HG02798 (cell line): ENCODE measurements around the gene WASF3.

Experiments used
- ATAC-seq: cut with Tn5 transposase; IDR thresholded peaks from one replicate; pipeline ENCODE4 v1.9.1; 2021; ENCODE audit warnings: mild to moderate bottlenecking; ENCODE audit not compliant: unreplicated experiment, poor library complexity

WASF3 gene

DNA sequence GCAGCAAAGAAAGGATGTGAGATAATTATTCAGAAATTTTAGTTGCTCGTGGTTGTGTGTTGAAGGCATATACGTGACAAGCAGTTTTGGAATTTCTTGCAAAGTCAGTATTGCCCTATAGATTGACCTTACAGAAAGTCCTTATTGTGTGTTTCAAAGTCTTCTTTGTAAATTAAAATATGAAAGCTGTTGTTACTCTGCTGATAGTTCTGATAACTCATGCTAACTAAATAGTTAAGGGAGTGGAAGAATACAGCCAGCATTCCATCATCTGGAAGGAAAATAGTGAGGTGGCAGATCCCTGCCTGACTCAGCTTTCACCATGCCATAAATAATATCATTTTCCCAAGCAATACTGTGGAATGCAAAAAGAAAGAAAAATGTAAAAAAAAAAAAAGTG lies 27.2 kb downstream of the WASF3 start:
- ATAC-seq = no peak

DNA sequence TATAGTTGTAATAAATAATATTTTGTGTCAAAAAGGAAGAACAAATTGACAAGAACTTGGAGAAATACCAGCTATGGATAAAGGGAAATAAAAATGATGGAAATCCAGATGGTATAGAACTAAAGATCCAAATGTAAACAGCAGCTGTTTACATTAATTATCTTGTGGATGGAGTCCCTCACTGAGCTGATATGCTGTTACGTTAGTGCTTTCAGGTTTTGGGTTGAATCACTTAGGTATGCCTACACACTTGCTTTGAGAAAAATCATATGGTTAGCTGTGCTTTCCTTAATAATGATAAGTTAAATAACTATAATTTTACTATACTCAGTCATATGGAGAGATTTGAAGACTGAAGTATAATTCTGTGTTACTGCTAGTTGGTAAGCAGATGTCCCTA lies 27.7 kb downstream of the WASF3 start:
- ATAC-seq = no peak

DNA sequence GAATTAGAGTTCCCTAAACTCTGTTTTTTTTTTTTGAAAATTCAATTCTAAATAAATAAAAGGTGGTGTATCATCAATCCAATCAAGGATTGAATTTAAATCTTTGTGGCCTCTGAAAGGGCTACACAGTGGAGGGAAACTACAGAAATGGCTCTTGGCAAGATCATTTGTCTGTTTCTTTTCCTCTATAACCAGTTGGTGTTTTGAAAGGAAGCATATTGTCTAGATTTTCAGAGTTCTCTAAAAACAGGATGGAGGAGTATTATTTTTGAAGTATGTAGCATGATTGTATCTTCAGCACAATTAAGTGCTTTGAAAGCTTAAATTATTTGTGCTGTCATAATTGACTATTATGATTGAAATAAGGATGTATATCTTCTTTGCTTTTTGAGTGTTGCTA lies 29.8 kb downstream of the WASF3 start:
- ATAC-seq = no peak

DNA sequence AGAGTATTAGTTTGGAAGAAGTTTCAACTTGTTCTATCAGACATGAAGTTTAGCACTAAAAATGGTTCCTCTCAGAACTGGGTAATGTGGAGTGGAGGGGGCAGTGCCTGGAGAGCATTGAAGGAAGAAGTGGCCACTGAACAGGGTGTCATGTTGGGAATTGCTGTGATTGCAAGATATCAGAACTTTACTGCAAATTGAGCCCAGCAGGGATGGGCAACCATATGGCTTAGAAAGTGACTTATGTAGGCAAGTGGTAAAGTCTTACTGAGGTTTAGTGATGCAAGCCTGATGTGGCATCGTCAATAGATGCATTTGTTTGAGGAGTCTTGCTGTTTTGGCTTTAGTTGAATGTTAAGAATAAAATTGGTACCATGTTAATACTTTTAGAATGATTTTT lies 31.7 kb downstream of the WASF3 start:
- no peak for ATAC-seq

DNA sequence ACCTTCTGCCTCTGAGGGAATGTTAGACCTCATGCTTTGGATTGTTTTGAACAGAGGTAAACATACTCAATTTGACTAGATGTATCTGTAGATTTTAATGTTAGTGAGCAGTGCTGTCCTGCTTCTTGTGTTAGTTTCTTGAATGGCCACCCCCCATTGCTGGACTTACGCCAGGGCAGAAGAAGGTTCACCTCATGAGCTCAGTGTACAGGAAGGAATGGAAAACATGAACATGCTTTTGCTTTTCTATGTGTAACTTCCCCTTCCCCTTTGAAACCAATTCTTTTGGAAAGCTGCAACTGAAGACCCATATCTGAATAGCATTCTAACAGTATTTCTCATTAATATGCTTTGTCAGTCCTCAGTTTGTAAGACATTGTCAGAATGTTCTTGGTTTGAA lies 32.3 kb downstream of the WASF3 start:
- no peak for ATAC-seq

DNA sequence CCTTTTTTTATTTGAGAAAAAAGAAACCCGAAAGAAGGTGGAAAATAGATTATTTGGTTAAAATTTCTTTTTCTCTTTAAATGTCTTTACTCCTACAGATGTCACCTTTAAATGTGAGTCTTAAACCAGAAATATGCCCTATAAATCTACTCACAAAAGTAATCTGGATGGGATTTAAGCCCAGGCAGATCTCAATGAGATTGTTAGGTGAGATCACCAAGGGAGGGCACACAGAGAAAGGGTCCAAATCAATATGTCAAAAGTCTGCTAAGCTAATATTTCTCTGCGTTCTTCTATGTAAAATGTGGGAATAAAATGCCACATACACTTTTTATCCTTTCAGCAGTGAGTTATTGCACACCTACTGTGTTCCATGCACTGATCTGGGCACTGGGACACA lies 32.9 kb downstream of the WASF3 start:
- no peak for ATAC-seq

DNA sequence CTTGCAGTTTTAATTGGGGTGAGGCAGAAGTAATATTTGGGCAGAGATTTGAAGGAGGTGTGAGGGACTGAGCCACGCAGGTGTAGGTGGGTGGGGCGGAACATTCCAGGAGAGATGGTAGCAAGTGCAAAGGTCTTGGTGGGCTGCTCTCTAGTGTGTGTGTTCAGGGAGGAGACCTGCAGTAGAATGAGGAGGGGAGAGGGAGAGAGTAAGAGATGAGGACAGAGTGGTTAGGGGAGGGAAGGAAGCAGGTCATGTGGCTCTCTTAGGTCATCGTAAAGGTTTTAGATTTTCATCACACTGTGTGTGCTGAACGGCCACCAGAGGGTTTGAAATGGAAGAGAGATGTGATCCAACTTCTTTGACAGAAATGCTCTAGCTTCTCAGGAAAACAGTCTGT lies 33.5 kb downstream of the WASF3 start:
- no peak for ATAC-seq

DNA sequence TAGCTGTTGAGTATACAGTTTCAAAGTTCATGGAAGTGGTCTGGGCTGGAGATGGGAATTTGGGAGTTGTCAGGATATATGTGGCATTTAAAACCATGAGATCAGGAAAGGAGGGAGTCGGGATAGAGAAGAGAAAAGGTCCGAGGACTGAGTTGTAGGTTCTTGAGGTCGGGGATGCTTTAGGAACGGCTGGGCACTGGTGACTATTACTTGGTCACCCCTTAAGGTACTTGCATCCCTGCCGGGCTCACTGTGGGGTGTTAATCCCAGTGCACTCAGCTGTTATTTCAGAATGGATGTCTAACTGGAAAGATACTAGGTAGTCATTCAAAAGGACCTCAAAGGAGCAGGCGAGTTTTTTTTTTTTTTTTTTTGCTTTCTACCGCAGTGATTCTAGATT lies 34.2 kb downstream of the WASF3 start:
- ATAC-seq = no peak

DNA sequence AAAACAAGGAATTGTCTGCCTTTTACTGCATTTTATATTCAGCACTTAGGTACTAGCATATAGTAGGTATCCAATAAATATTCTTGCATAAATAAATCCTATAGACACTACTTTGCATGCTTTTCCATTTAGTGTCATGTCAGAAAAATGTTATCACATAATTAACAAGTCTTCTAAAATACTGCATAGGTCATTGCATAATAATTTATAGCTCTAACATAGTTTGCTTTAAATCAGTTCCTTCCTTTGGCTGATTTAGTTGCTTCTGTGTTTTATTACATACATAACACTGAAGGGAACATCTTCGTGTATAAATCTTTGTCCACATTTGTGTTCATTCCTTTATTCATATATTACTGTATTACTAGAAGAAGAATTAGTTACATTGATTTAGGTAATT lies 36.2 kb downstream of the WASF3 start:
- ATAC-seq = no peak

DNA sequence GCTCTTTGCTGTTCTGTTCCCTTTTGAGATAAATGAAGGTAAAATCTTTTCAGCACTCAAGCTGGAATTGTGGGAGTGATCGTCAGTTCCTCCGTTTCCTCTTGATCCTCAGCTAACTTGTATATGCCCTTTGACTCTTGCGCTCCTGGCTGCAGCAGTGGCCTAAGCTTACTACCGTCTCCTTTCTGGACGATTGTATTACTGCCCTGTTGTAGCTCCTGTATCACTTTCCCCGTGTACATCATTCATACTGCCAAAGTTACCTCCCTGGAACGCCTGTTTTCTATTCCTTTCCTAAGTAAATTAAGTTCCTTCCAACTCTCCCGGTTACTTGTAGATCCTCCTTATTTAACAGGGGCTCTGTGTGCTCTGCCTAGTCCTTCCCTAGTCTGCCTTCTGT lies 36.9 kb downstream of the WASF3 start:
- ATAC-seq = no peak

DNA sequence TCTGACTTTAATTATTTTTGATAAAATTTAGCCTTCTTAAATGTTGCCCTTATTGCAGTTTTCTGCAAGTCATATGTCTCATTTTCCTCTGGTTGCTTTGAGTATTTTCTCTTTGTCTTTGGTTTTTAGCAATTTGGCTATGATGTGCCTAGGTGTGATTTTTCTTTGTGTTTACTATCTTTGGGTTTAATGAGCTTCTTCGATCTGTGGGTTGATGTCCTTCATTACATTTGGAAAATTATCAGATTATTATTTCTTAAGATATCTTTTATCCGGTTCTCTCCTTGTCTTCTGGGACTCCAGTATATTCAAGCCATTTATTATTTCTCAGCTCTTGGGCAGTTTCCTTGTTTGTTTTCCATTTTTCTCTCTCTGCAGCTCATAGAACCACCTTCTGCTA lies 39.0 kb downstream of the WASF3 start:
- no peak for ATAC-seq

DNA sequence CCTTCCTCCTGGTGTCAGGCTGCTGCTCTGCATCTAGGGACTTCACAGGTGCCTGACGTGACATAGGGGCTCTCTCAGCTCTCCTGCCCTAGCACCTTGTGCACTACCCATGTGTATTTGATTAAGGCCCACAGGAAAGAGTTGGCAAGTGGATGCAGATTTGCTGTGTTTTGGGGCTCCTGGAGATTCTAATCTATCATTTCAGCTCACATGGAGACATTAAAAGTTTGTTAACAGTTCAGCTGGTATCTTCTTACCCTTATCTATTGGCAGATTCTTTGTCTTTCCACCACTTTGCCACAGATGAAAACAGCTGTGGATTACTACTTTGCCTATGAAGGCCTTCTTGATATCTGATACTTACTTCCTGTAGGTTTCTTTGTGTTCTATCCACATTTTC lies 41.9 kb downstream of the WASF3 start:
- no peak for ATAC-seq

DNA sequence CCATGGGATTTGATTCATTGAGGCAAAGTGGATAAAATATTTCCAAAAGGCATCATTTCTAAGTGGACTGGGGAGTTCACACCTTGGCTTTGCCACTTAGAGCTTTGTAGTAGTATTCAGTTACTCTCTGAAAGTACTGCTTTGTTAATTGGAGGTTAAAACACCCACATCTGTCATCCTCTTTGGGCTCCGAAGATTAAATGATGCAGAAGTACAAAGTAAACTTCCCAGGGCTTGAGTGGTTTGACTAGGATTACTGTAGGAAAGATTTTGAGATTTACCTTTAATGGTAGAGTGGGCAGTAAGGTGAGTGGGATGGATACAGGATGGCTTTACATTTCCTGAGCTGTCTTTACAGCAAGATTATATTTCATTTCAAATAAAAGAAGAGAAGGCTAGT lies 42.4 kb downstream of the WASF3 start:
- ATAC-seq = no peak

DNA sequence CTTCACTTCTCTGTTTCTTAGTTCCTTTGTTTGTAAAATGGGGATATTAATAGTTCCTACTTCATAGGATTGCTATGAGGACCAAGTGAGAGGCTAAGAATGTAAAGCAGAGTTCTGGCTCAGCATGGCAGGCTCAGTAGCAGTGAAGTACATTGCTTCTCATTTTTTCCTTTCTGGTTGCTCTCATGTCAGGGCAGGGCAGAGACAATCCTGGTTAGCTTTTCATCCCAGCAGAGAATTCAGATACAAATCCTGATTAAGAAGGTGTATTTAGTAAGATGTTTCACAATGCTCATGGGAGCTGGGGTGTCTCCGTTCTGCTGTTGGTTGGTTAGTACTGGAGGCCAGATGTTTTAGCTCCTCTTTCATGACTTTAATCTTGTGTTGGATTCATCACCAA lies 42.9 kb downstream of the WASF3 start:
- no peak for ATAC-seq

DNA sequence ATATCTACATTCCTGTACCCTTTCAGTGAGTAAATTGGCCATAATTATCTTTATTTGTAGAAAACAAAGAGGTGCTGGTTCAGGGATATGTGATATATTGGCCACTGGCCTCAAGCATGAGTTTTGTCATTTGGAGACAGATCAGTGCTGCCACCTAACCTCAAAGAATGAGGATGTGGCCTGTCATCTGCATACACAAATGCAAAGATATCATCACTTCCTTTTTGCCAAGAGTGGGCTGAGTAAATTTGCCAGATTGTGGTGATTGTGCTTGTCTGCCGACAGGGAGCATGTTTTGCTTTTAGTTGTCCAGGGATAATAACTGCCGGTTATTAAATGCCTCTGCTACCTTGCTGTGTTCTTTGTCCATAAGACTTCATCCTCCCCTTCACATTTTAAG lies 44.2 kb downstream of the WASF3 start:
- ATAC-seq = no peak

DNA sequence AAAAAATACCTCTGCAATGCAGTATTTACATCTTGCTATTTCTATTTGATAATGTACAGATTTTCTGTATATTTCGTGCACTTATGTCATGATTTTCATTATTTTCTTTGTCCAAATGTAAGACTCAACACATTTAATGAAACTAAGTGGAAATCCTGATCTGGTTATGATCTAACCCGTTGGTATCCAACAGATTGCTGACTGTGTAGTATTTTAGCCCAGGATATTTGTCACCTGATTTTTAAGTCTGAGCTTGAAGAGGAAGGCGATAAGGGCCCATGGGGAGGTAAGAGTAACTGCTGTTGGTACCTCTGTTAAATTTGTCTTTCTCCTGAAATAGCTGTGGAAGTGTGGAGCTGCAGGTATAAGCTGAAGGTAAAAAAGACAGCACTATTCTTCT lies 45.3 kb downstream of the WASF3 start:
- no peak for ATAC-seq

DNA sequence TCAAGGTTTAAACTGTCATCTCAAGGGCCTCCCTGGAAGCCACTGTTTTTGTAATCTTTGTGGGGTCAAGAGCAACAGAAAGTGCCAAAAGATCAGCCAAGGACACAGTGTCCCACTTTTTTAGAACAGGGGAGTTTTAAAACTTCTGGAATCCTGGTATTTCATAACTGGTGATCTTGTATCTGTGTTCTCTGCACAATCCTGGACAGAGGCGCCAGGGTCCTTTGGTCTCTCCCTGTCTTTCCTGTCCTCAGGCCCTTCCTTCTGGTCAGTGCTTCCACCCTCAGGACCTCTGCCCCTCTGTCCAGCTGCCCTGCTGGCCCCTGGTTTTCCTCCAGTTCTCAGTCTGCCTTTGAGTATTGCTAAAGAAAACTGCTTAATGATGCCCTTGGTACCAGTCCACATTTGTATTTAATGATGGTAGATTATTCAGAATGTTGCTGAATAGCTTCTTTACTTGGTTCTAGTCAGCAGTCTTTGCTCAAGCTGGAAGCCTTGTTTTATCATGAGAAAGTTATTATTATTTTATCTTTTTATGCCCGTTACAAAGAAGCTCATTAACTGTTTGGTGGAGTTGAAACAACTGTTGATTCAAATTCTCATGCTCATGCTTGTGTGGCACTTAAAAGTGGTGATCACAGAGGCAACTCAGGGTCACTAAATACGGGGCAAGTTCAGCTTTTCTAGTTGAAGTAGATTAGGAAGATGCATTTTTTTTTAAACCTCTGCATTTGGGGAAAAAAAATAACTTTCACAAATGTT lies 47.5 kb downstream of the WASF3 start:
- no peak for ATAC-seq

DNA sequence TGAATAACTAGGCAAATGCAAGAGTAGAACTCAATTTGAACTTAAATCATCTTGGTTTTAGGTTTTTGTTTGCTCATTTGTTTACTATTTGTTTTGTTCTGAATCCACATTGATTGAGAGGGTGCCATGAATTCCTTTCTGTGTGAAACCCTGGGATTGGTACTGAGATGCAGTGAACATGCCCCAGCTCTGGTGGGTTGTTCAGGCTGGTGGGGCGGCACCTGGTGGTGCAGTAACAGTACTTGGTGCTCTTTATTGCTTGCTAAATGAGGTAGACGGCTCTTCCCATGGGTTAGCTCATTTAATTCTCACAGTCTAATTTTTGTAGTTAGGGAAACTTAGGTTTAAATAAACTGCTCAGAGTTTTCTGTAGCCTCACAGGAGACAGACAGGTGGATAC lies 48.4 kb downstream of the WASF3 start:
- ATAC-seq = no peak

DNA sequence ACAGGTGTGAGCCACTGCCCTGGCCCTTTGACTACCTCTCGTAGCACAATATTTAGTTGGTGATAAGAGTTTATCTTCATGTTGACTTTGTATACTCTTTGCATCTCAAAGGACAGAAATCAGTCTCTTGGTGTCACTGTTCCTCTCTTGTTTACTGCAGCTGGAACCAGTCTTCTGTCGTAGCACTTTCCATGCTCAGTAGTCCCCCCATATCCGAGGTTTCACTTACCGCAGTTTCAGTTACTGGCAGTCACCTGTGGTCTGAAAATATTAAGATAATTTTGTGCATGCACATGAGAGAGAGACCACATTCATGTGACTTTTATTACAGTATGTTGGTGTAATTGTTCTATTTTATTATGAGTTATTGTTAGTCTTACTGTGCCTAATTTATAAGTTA lies 49.1 kb downstream of the WASF3 start:
- no peak for ATAC-seq

DNA sequence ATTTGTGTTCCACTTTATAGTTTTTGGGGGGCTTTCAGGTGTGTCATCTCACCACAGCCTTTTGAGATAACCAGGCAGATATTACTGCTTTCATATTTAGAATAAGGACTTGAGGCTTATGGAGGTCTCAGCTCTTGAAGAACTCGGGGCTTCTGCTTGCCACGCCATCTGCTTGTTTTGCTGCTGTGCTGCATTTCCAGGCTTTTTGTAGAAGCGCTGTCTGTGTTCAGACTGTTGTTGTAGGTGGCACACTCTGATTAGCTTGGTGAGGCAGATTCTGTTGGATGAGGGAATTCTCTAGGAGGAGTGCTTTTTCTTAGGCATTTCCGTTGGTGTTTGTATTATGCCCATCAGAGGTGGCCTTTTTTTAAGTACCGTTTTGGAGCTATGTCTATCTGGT lies 57.2 kb downstream of the WASF3 start:
- ATAC-seq = no peak

DNA sequence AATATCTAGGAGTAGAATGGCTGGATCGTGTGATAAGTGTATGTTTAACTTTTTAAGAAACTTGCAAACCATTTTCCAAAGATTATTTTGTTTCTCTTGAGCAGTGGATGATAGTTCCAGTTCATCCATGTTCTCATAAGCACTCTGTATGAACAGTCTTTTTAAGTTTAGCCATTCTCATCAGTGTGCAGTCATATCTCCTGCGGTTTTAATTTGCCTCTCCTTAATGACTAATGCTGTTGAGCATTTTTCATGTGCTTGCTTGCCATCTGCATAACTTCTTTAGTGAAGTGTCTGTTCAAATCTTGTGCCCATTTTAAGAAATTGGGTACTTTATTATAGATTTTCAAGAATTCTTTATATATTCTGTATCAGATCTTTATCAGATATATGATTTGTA lies 58.6 kb downstream of the WASF3 start:
- no peak for ATAC-seq

DNA sequence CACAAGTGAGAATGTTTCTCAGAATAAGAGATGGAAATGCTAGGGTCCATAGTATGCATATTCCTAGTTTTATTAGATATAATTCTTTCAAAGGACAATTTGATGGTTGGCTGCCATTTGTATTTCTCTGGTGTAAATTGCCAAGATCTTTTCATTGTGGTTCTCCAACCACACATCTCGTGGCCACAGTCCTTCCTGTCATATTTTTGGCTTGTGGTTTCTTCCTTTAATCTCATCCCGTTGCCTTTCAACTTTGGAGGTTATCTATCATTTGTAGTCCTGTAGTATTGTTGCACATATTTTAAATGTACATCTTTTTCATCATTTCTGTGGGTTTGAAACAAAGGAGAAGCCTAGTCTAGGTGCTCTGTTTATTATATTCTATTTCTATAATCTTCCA lies 61.2 kb downstream of the WASF3 start:
- ATAC-seq = no peak

DNA sequence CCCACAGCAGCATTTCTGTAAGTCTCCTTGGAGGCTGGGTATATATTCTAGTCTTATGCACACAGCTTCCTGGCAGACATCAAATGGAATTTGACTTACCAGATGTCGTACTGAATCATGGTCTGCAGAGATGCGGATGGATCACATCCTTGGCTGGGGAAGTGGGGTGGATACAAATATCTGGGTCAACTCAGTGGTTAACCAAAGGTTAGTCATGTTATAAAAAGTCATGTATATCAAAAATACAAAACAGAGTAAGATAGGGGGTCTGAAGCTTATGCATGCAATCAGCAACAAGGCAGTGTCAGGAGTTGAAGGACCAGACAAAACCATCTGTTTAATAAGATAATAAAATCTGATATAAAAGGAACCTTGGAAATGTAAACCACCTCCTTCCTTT lies 61.9 kb downstream of the WASF3 start:
- ATAC-seq = no peak
